GM18520 (cell line): ENCODE results near the gene RAB3A.
"Not testable (repeated sequence)": the region's sequence is repeated elsewhere in the genome, so short reads cannot be mapped to it uniquely, and the experiment has no call there.

Experiments
- ATAC-seq: cut with Tn5 transposase; IDR thresholded peaks from one replicate; pipeline ENCODE4 v1.9.1; 2021; ENCODE audit not compliant: unreplicated experiment

RAB3A gene

DNA sequence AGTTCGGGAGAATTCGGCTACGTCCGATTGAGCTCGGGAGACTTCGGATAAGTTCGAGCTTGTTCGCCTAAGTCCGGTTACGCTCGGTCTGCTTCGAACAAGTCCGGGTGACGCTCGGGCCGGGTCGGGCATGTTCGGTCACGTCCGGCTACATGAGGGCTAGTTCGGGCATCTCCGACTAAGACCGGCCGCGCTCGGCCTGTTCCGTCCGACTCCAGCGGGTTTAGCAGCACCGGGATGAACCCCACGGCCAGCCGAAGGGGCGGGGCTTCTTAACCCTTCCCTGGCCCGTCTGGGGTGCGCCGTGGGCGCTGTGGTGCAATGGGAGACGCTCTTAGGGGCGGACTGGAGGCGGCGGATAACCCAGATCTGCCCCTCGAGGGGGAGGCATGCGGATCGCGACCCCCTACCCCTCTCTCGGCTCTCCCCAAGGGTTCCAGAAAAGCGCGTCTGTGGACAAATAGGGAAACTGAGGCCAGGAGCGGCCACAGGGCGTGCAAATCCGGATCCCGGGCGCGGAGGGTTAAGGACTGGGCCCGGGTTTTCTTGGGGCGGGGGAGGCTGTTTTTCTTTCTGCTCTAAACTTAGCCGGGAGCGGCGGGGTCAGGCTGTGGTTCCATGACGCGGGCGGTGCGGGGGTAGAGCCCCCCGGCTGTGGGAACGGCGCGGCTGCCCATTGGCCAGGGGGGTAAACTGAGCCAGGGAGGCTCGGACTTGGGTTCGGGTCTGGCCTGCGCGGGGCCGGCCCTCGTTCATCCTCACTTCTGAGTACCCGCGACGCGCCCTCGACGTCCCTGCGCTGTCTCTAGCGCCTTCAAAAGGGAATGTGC is 20.9 kb upstream of the RAB3A start:
- peak; percentile 94 for ATAC-seq

DNA sequence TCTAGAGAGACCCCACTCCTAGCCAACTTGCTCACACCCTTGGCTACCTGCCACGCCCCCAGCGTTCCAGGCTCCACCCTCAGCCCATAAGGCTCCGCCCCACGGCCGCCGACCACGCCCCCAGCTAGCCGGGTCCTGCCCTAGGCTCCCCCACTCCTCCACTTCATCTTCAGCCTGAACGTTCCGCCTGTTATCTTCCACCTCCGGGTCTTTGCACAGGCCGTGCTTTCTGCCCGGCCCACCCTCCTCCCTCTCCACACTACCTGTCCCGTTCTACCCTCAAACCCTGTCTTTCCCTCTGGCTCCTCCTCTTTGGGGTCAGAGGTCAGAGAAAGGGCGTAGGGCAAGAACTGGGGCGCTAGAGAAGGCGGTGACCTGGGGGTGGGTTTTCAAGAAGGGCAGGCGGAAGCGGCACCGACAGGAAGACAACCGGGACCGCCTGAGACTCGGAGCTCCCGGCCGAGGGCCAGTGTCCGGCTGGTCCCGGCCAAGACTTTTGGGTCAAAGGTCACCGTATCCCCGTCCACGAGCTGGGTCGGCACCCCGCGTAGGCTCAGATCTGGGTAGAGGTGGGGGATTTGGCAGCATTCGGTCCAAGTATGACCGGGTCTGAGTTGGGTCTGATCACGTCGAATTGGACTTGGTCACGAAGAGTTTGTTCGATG is 20.1 kb upstream of the RAB3A start:
- no peak for ATAC-seq

DNA sequence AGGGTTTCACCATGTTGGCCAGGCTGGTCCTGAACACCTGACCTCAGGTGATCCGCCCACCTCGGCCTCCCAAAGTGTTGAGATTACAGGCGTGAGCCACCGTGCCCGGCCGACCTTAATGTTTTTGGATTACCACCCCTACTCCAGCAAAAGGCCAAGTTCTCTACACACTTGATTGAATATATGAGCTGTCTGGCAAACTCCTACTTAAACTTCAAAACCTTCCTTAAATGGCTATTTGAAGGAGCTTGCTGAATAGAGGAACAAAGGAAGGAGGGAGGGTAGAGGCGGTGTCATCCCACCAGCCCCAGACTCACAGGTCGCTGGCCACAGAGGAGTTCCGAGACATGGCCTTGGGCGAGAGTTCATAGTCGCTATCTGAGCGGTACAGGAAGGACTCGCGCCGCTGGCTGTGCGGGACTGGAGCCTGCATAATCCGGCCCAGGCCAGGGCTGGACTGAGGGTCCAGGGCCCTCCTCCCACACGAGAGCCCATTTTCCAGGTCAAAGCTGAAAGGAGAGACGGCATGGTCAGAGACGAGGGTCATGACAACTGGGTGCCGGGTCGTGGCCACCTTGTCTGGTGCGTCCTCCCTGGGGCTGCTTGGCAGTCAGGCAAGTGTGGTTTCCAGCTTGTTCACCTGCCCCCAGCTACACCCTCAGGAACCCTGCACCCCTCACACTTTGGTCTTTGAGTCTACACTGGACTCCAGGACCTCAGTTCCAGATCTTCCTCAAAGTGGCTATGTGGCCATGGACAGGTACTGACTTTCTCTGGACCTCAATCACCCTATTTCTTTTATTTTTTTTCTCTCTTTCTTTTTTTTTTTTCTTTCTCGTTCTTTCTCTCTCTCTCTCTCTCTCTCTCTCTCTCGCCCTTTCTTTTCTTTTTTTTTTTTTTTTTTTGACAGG is 18.2 kb upstream of the RAB3A start:
- no peak for ATAC-seq

DNA sequence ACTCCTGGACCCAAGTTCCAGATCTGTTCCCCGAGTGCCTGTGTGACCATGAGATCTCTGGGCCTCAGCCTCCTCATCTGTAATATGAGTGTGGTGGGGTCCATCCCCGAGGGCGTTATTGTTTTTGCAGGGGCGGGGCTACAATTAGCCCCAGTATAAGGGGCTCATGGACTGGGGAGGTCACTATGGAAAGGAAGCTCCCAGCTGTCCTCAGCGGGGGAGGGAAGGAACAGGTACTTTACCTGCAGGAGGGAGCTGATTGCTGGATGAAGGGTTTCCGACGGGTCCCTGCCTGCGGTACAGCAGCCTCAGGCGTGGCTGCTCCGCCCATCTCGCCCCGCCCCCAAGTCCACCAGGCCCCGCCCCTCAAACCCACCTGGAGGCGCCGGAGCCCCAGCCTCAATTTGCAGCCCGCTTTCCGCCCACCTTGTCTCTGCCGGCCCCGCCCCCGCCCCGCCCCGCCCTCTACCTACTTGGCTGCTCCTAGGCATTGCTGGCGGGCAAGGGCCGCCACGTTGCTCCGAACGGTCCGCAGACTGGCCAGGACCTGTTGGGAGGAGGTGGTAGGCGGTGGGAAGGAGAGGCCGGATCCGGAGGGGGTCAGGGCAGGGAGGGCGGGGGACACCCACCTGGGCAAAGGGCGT is 16.9 kb upstream of the RAB3A start:
- no peak for ATAC-seq

GRCh38 chr19:18219911-18220631 is 16.2 kb upstream of the RAB3A start:
- ATAC-seq = no peak

DNA sequence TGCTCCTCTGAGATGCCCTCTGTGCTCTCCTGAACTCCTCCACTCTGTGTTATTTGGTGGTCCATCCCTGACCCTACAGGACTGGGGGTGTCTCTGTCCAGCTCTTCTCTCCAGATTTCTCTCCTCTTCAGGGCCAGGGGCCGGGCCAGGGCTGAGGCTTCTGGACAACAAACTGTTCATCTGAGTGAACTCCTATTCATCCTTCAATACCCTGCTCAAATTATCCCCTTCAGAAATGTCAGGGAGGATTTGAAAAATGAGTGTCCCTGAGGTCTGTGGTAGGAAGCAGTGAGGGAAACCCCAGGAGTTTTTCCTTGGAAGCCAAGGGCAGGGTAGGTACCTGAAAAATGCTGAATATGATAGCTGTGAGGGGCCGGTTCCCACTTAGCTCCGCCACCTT is 14.8 kb upstream of the RAB3A start:
- ATAC-seq = no peak

GRCh38 chr19:18218159-18218558 is 14.3 kb upstream of the RAB3A start:
- no peak for ATAC-seq

DNA sequence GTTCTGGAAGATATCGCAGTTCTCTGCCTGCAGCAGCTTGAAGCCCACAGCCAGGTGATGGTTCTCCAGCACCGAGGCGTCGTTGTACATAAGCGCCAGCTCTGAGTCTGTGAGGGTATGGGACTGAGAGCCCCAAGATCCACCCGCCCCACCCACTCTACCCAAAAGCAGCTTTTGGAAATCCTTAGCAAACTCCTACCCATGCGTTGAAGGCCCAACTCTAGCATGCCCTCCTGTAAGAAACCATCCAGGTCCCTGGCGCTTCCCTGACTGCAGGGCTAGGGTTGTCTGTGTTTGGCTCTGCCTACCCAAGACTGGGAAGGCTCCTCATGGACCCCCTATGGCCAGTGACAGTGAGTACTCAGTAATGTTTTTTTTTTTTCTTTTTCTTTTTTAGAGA is 12.9 kb upstream of the RAB3A start:
- no peak for ATAC-seq

GRCh38 chr19:18214779-18215433 is 11.1 kb upstream of the RAB3A start:
- no peak for ATAC-seq

DNA sequence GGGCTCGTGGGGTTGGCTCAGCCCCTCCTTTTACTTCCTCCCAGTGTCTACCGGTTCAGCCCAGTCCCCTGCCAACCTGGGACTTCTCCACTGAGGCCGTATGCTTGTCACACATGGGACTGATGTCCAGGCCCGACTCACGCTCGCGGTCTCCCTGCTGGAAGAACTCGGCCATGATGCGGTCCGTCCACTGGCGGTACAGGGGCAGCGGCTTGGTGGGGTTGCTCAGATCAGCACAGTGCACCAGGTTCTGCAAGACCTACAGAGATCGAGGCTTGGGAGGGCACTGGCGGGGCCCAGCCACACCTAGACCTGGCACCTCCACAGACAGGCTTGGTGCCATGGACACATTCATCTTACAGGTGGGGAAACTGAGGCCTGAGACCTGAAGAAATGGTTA is 7.8 kb upstream of the RAB3A start:
- ATAC-seq = no peak

GRCh38 chr19:18209912-18210311 is 6.1 kb upstream of the RAB3A start:
- not testable (repeated sequence) for ATAC-seq

- no peak for ATAC-seq
Observed at GRCh38 chr19:18208098-18208951, 4.5 kb upstream of the RAB3A start.

DNA sequence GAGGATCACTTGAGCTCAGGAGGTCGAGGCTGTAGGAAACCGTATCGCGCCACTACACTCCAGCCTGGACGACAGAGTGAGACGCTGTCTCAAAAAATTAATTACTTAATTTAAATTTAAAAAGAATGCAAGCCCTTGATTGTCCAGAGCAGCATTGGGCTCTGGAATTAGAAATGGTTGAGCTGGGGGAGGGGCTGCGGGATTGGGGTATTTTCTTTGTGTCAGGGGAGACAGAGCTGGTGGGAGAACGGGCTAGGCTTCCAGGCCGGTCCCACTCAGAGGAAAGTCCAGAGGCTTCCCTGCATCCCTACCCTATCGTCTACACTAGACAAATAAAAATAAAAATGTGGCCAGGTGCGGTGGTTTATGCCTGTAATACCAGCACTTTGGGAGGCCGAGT is 2.2 kb upstream of the RAB3A start:
- no peak for ATAC-seq

DNA sequence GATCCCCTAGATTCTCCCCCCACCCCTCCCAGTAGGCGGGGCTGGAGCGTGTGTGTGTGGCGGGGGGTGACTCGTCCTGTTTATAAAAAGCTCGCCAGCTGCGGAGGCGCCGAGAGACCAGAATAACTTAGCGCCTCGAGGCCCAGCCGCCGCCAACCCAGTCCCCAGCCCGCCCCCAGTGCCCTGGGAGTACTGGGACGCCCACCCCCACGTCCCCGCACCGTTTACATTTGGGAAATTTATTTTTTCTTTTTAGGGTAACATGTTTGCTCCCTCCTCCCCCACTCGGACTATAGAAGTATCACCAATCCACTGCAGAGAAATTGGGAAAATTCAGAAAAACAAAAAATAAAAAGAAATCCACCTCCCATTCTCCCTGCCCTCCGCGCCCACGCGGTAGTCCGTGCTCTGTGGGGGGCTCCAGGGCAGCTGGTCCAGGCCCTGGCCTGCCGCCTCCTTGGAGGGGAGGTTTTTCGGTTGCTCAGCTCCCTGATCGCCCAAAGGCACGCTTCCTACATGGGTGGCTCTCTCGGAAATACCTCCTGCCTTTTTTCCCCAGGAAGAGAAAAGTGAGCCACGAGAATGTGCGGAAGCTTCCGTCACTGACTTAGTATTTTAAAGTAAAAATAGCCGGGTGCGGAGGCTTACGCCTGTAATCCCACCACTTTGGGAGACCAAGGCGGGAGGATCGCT is 1.5 kb upstream of the RAB3A start:
- ATAC-seq = no peak

GRCh38 chr19:18204394-18205199 is 755 bp upstream of the RAB3A start:
- ATAC-seq = peak; percentile 2

GRCh38 chr19:18203408-18203862 is 407 bp downstream of the RAB3A start:
- ATAC-seq = no peak

DNA sequence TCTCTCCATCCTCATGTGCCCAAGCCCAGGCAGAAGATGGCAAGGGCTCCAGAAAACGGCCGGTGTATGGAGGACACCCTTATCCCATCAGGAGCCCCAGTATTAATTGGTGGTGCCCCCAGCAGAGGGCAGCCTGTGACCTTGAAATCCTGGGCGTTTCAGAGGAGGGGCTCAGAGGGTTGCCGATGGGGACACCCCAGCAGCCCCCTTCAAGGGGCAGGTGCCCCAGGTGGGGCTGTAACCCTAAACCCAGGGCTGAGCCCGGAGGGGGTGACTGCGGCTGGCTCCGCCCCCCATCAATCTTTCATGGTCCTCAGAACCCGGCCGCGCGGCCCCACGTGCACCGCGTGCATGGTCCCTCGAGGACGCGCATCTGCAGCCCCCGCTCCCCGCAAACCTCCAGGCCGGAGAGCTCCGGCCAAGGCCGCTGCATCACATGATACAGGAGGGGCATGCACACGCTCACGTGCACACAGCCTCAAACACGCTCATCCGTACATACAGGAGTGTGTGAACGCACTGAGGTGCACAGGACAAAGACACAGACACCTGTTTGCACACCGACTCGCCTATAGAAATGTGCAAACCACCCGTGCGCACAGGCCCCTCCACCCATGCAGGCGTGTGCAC is 949 bp downstream of the RAB3A start:
- ATAC-seq = no peak
